Lung (tissue), 12 donors: Measurements from ENCODE around the gene GFY. TPM values are rescaled to one million over a fixed set of nuclear protein-coding genes. Genes with fewer than 3 reads are reported as not detected.

Experiments
- ATAC-seq: fragments of 200-7000 bp; cut with Tn5 transposase; one replicate; pipeline ENCODE4 v1.9.1; 2020; ENCODE audit warnings: moderate number of reproducible peaks; ENCODE audit not compliant: insufficient read depth, low FRiP score
- DNase-seq, 3 donors: peaks; one replicate each; pipeline ENCODE4 v3.0.0-alpha.2; 2013 to 2017
- H3K27ac ChIP-seq, 2 donors: one replicate each; pipeline ENCODE4 v1.5.1; 2013; ENCODE audit warnings: mild to moderate bottlenecking in 2 of 2, moderate library complexity in 2 of 2, control low read depth in 1 of 2, inconsistent platforms in 1 of 2, low read depth in 1 of 2, low read length in 1 of 2
- H3K27me3 ChIP-seq, 3 donors: one replicate each; pipeline ENCODE4 v1.5.1; 2013; ENCODE audit warnings: low read length in 2 of 3; ENCODE audit not compliant: control insufficient read depth in 3 of 3, insufficient read depth in 3 of 3
- H3K36me3 ChIP-seq, 4 donors: one replicate each; pipeline ENCODE4 v1.5.1; 2013; ENCODE audit warnings: low read length in 4 of 4, mild to moderate bottlenecking in 1 of 4, moderate library complexity in 1 of 4; ENCODE audit not compliant: control insufficient read depth in 4 of 4, insufficient read depth in 4 of 4
- H3K4me1 ChIP-seq, 5 donors: one replicate each; pipeline ENCODE4 v1.5.1; 2013; ENCODE audit warnings: low read length in 5 of 5, mild to moderate bottlenecking in 2 of 5, moderate library complexity in 1 of 5; ENCODE audit not compliant: control insufficient read depth in 5 of 5, insufficient read depth in 5 of 5
- H3K4me3 ChIP-seq: one replicate; pipeline ENCODE4 v1.5.1; 2013; ENCODE audit warnings: mild to moderate bottlenecking, control low read depth, moderate library complexity
- H3K9ac ChIP-seq, 2 donors: one replicate each; pipeline ENCODE4 v1.5.1; 2013; ENCODE audit warnings: low read length in 2 of 2, control low read depth in 1 of 2; ENCODE audit not compliant: insufficient read depth in 1 of 2
- H3K9me3 ChIP-seq, 4 donors: one replicate each; pipeline ENCODE4 v1.5.1; 2013; ENCODE audit warnings: low read length in 3 of 4, mild to moderate bottlenecking in 1 of 4, moderate library complexity in 1 of 4; ENCODE audit not compliant: control insufficient read depth in 4 of 4, insufficient read depth in 3 of 4
- WGBS, 2 donors: extraction: QIAGEN DNeasy Blood & Tissue Kit; methylation state at CpG; one replicate each; pipeline ENCODE4 v1.1.7; 2013; 5-methylcytosine and 5-hydroxymethylcytosine counted together
- polyA plus RNA-seq, 2 donors: library from polyadenylated mRNA; stranded (reverse); fragments of 200-250 nt; gene quantifications; one replicate each; pipeline ENCODE4 v1.2.1, GENCODE V29; 2013
- total RNA-seq, 2 donors: library from RNA; depleted of rRNA in 1 of 2; stranded (reverse); fragments of >200 nt in 1 of 2; gene quantifications; one replicate each; pipeline ENCODE4 v1.2.1, GENCODE V29; 2014 to 2021
- TF ChIP-seq, protein P1 (sequence below): IDR thresholded peaks from 2 replicates; pipeline ENCODE4 v1.5.1; 2012; ENCODE audit warnings: mild to moderate bottlenecking; ENCODE audit errors: control extremely low read depth, extremely low read depth
- donor health status: control.
- donor health status: control.
- donor health status: Bipolar disorder and iron deficiency.
- donor health status: healthy.
- donor health status: DM: yes; HTN: yes; CAD: no.

Gene GFY
- total and polyA plus RNA-seq, 4 donors, result not detected

- H3K4me1 ChIP-seq, result no peaks in the 10 kb centered on the region
- H3K36me3 ChIP-seq, result no peaks in the 10 kb centered on the region
- H3K27ac ChIP-seq, result no peak overlapping the region
- WGBS, 2 donors, result 63 to 66% methylated on average over 5 of the region's 5 CpGs
- ATAC-seq (no peak), DNase-seq (no peak)
- TF ChIP-seq, protein P1, sequence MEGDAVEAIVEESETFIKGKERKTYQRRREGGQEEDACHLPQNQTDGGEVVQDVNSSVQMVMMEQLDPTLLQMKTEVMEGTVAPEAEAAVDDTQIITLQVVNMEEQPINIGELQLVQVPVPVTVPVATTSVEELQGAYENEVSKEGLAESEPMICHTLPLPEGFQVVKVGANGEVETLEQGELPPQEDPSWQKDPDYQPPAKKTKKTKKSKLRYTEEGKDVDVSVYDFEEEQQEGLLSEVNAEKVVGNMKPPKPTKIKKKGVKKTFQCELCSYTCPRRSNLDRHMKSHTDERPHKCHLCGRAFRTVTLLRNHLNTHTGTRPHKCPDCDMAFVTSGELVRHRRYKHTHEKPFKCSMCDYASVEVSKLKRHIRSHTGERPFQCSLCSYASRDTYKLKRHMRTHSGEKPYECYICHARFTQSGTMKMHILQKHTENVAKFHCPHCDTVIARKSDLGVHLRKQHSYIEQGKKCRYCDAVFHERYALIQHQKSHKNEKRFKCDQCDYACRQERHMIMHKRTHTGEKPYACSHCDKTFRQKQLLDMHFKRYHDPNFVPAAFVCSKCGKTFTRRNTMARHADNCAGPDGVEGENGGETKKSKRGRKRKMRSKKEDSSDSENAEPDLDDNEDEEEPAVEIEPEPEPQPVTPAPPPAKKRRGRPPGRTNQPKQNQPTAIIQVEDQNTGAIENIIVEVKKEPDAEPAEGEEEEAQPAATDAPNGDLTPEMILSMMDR, result no peak
- no peak overlapping the region for H3K4me3 ChIP-seq
- peaks cover 0 to 2% (median 0%) of the 10 kb centered on the region in 4 donors for H3K9me3 ChIP-seq
- peaks cover 0 to 11% (median 5%) of the 10 kb centered on the region in 3 donors for H3K27me3 ChIP-seq
- no peak overlapping the region for H3K9ac ChIP-seq
Measured at GRCh38 chr19:49393881-49394280, 31.3 kb upstream of the GFY start.

DNA sequence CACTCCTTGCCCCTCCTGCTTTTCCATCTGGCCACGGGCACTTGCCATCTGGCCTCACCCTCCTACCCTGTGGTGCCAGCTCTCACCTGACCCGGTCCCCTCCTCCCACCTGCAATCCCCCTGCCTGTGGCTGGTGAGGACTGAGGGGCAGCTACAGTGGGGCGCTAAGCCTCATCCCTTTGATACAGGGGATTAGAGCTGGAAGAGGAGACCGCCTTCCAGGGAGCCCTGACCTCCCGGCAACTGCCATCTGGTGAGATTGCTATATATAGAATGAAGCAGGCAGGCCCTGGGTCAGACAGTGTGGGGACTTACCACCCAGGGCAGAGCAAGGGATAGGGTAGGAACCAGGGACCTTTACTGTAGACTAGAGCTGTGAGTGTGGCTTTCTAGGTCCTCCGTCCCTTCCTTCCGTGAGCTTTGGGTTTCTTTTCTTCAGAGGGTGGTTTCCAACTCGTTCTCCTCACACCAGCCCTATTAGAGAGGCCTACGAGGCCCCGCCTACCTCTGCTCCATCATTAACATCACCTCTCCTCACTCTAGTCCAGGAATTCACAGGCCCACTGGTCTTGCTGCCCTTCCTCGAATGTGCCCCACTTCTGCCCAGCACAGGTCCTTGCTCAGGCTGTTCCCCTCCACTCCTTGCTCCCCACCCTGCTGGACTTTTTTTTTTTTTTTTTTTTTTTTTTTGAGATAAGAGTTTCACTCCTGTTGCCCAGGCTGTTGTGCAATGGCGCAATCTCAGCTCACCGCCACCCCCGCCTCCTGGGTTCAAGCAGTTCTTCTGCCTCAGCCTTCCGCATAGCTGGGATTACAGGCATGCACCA lies 29.4 kb upstream of the GFY start:
- no peaks in the 10 kb centered on the region for H3K9me3 ChIP-seq
- peaks cover 0 to 7% (median 5%) of the 10 kb centered on the region in 3 donors for H3K27me3 ChIP-seq
- TF ChIP-seq, protein P1, result no peak
- H3K36me3 ChIP-seq, result no peaks in the 10 kb centered on the region
- no peak overlapping the region for H3K4me3 ChIP-seq
- ATAC-seq (no peak), DNase-seq (no peak)
- WGBS, 2 donors, result 64 to 75% methylated on average over 15 of the region's 15 CpGs
- H3K9ac ChIP-seq, result no peak overlapping the region
- H3K4me1 ChIP-seq, result no peaks in the 10 kb centered on the region
- H3K27ac ChIP-seq, result peak overlapping the region in 1 of 2 donors; percentile 65

GRCh38 chr19:49396738-49397505 lies 28.3 kb upstream of the GFY start:
- Histone ChIP-seq H3K9ac (no peak overlapping the region), H3K4me1 (no peaks in the 10 kb centered on the region), H3K27ac (no peak overlapping the region), H3K36me3 (no peaks in the 10 kb centered on the region), H3K4me3 (no peak overlapping the region), H3K9me3 (no peaks in the 10 kb centered on the region), H3K27me3 (peaks cover 0 to 7% (median 3%) of the 10 kb centered on the region in 3 donors)
- DNase-seq (no peak), ATAC-seq (no peak)
- 79 to 80% methylated on average over 8 of the region's 8 CpGs for WGBS, 2 donors
- TF ChIP-seq, protein P1, result no peak
